Measurements from ENCODE around the gene POGLUT3. TPM values are rescaled to one million over a fixed set of nuclear protein-coding genes. Genes with fewer than 3 reads are reported as not detected.

POGLUT3 gene
- total RNA-seq, 1 donor from 2014 or later, result 8.5 TPM

GRCh38 chr11:108498816-108499408 lies 728 bp upstream of the POGLUT3 start:
- DNase-seq, result no peak

- DNase-seq, result peak; percentile 99
These were observed 703 bp downstream of the POGLUT3 start for GRCh38 chr11:108497317-108498045.

- DNase-seq, result peak; percentile 15
These were observed 1.4 kb downstream of the POGLUT3 start for GRCh38 chr11:108496643-108497256.

GRCh38 chr11:108495326-108495725 lies 2.9 kb downstream of the POGLUT3 start:
- DNase-seq, result no peak

GRCh38 chr11:108494182-108494581 lies 4.0 kb downstream of the POGLUT3 start:
- DNase-seq, result peak; percentile 28

- DNase-seq, result no peak
These were observed 6.2 kb downstream of the POGLUT3 start for GRCh38 chr11:108491936-108492335.

- no peak for DNase-seq
These were observed 11.4 kb downstream of the POGLUT3 start for GRCh38 chr11:108486828-108487227.

- DNase-seq, result no peak
These were observed 11.9 kb downstream of the POGLUT3 start for GRCh38 chr11:108486331-108486730.

GRCh38 chr11:108483163-108483562 lies 15.0 kb downstream of the POGLUT3 start:
- DNase-seq, result no peak

- no peak for DNase-seq
These were observed 23.3 kb downstream of the POGLUT3 start for GRCh38 chr11:108474664-108475463.

- DNase-seq, result no peak
These were observed 25.5 kb downstream of the POGLUT3 start for GRCh38 chr11:108472681-108473080.

- no peak for DNase-seq
These were observed 29.7 kb downstream of the POGLUT3 start for GRCh38 chr11:108468478-108468864.

- DNase-seq, result peak; percentile 99
These were observed 30.9 kb downstream of the POGLUT3 start, which contains the start of gene C11orf65 for GRCh38 chr11:108467091-108467823. Gene C11orf65 (minus strand): TSS chr11:108467529. CDS start chr11:108461559, 5,970 bp downstream.

GRCh38 chr11:108466405-108466804 lies 31.8 kb downstream of the POGLUT3 start:
- DNase-seq, result no peak

- no peak for DNase-seq
These were observed 44.9 kb downstream of the POGLUT3 start for GRCh38 chr11:108453207-108453835.

Other genes starting within 250 kb of the POGLUT3 start
- gene C11orf65, start 30.9 kb downstream of the POGLUT3 start, total RNA-seq, result 0.09 TPM in 1 of 2 replicates, not detected in the other
- gene EXPH5, start 95.4 kb upstream of the POGLUT3 start, total RNA-seq, result under 0.01 and 0.09 TPM in 2 replicates
- 36.9 and 64.0 TPM in 2 replicates for gene DDX10, start 166.7 kb upstream of the POGLUT3 start, total RNA-seq

Measured in dermis blood vessel endothelial cell (primary cell).